H1 (cell line): ENCODE results near the gene KLF13. TPM values are rescaled to one million over a fixed set of nuclear protein-coding genes. Genes with fewer than 3 reads are reported as not detected.

Experiments used
- HDAC2 ChIP-seq, 2 experiments: fragments of 300-600 bp in 1 of 2; sonication (generic) in 1 of 2; IDR thresholded peaks; 2 replicates each; pipeline ENCODE4 v1.6.1; 2011 to 2012; ENCODE audit warnings: low read depth in 2 of 2, low read length in 2 of 2, mild to moderate bottlenecking in 2 of 2, moderate library complexity in 2 of 2, borderline replicate concordance in 1 of 2, inconsistent platforms in 1 of 2
- polyA plus RNA-seq, 7 experiments: library from polyadenylated mRNA; depleted of rRNA in 3 of 7; stranded (reverse) in 5 of 7; unstranded in 2 of 7; fragments of >200 nt in 5 of 7; fragments of 200-250 nt in 2 of 7; gene quantifications; 1 replicate in 5 of 7; 2 replicates in 1 of 7; 4 replicates in 1 of 7; pipeline versions ENCODE4 v1.2.1 to v1.2.3, GENCODE V29; 2011 to 2013; ENCODE audit warnings: missing spikeins in 2 of 7, mixed read lengths in 2 of 7
- total RNA-seq: library from RNA; stranded (reverse); fragmentation: NEBNext Ultra II Directional; extraction: Animal tissue kit (Norgen Biotek cat#: 25700); gene quantifications from 2 replicates; pipeline ENCODE4 v1.2.1, GENCODE V29; 2021

KLF13 gene
- total and polyA plus RNA-seq, 2 of the 8 experiments (the other 6 are each of a cell fraction or from before 2014, with no cell fraction given) = 18.3 to 33.4 TPM

DNA sequence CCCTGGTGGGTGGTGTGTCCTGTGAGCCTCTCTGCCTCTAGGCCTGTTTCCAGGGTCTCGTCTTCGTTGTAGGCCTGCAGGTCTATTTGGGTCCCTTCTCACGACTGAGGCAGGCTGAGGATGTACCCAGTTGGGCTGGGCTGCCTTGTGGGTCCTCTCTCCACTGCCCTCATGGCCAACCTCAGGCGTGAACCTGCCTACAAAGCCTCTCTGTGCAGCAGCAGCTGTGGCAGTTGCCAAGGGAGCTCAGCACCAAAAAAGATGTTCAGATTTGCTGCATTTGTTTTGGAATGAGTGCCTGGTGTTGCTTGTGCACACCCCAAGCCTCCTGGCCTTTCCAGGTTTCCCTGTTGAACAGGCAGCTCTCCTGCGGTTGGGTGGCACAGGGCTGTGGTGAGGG is 13.4 kb downstream of the KLF13 start (continued):
- no peak for TF ChIP-seq HDAC2 (IDR thresholded peaks at IDR 0.05; ENCODE audit: borderline replicate concordance in 1 of 2, low read depth in 2 of 2, low read length in 2 of 2)
